H4 (cell line): ENCODE data around the gene SMYD2. TPM values are rescaled to one million over a fixed set of nuclear protein-coding genes. Genes with fewer than 3 reads are reported as not detected.
A peak's percentile ranks its signal among the peaks of the same experiment; 100 is the strongest.

ENCODE experiments used
- DNase-seq: peaks from one replicate; pipeline ENCODE4 v3.0.0-alpha.2; 2015; ENCODE audit warnings: low spot score
- total RNA-seq: library from RNA; depleted of rRNA; stranded (reverse); fragments of >200 nt; shearing (Covaris generic); gene quantifications from 2 replicates; pipeline ENCODE4 v1.2.3, GENCODE V29; 2014; rRNA removed

SMYD2 gene
- total RNA-seq, result 71.8 and 73.4 TPM in 2 replicates

- peak; percentile 38 for DNase-seq
These were observed at the start of gene SMYD2 for GRCh38 chr1:214281021-214281719. Gene SMYD2 (plus strand): TSS chr1:214281159. CDS start chr1:214281255, 96 bp downstream.

GRCh38 chr1:214233856-214234634 lies 46.9 kb upstream of the SMYD2 start:
- no peak for DNase-seq

- no peak for DNase-seq
These were observed 46.3 kb upstream of the SMYD2 start for GRCh38 chr1:214234635-214235025.

GRCh38 chr1:214236477-214236876 lies 44.5 kb upstream of the SMYD2 start:
- no peak for DNase-seq

GRCh38 chr1:214241060-214241459 lies 39.9 kb upstream of the SMYD2 start:
- DNase-seq, result no peak

GRCh38 chr1:214244252-214244651 lies 36.7 kb upstream of the SMYD2 start:
- DNase-seq, result no peak

- no peak for DNase-seq
These were observed 36.1 kb upstream of the SMYD2 start for GRCh38 chr1:214244841-214245240.

GRCh38 chr1:214247501-214248041 lies 33.4 kb upstream of the SMYD2 start:
- no peak for DNase-seq

GRCh38 chr1:214248311-214249085 lies 32.5 kb upstream of the SMYD2 start:
- DNase-seq, result no peak

GRCh38 chr1:214249651-214250050 lies 31.3 kb upstream of the SMYD2 start:
- no peak for DNase-seq

GRCh38 chr1:214251354-214251753 lies 29.6 kb upstream of the SMYD2 start:
- no peak for DNase-seq

GRCh38 chr1:214255509-214255908 lies 25.4 kb upstream of the SMYD2 start:
- no peak for DNase-seq

GRCh38 chr1:214259353-214259977 lies 21.5 kb upstream of the SMYD2 start:
- no peak for DNase-seq

GRCh38 chr1:214260561-214261205 lies 20.3 kb upstream of the SMYD2 start:
- no peak for DNase-seq

GRCh38 chr1:214261206-214262123 lies 19.5 kb upstream of the SMYD2 start:
- peak; percentile 61 for DNase-seq

- DNase-seq, result peak; percentile 35
These were observed 16.8 kb upstream of the SMYD2 start for GRCh38 chr1:214264196-214264595.

GRCh38 chr1:214264976-214265375 lies 16.0 kb upstream of the SMYD2 start:
- no peak for DNase-seq

GRCh38 chr1:214270097-214270650 lies 10.8 kb upstream of the SMYD2 start:
- DNase-seq, result no peak

GRCh38 chr1:214271174-214271858 lies 9.6 kb upstream of the SMYD2 start:
- no peak for DNase-seq
